ENCODE results near the gene ASB18. TPM values are rescaled to one million over a fixed set of nuclear protein-coding genes. Genes with fewer than 3 reads are reported as not detected.

The ASB18 gene
- polyA plus RNA-seq, 3 donors: not detected

DNA sequence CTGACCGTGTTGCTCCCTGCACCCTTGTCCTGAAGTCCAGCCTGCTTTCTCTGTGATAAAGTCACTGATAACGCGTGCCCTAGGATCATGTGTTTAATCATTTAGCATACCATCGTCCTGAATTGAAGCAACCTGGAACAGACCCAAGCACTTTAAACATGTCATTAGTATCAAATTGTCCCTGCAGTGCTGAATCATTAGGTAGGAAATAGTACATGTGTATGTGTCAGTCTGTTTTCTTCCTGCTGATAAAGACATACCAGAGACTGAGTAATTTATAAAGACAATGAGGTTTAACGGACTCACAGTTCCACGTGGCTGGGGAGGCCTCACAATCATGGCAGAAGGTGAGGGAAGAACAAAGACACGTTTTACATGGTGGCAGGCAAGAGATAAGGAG, 2.8 kb downstream of the ASB18 start:
- 76% methylated on average over 5 of the region's 7 CpGs for WGBS (ENCODE audit: insufficient coverage)
- Histone ChIP-seq H3K36me3 (replicated peaks in 1 of 2; ENCODE audit: control insufficient read depth in 1 of 2, insufficient read depth in 2 of 2, low read length in 2 of 2) (no peaks in the 10 kb centered on the region), H2AFZ (ENCODE audit: insufficient read depth, low read depth, low read length, poor library complexity, severe bottlenecking) (no peak overlapping the region), H3K4me1 (ENCODE audit: control insufficient read depth in 1 of 2, insufficient read depth in 2 of 2, low read length in 2 of 2) (no peaks in the 10 kb centered on the region), H3K79me2 (ENCODE audit: insufficient read depth, low read length) (no peaks in the 10 kb centered on the region), H3K9ac (ENCODE audit: insufficient read depth, low read length, poor library complexity, severe bottlenecking) (no peak overlapping the region), H4K20me1 (ENCODE audit: insufficient read depth, low read length) (no peaks in the 10 kb centered on the region), H3K4me3 (replicated peaks in 1 of 3; ENCODE audit: low read depth in 2 of 3, low read length in 3 of 3) (no peak overlapping the region), H3K4me2 (replicated peaks; ENCODE audit: extremely low read depth, low read length, poor library complexity, severe bottlenecking) (no peak overlapping the region), H3K27me3 (ENCODE audit: control insufficient read depth in 2 of 2, insufficient read depth in 2 of 2, low read length in 2 of 2) (no peaks in the 10 kb centered on the region), H3K9me3 (replicated peaks in 1 of 2; ENCODE audit: control insufficient read depth in 1 of 2, insufficient read depth in 1 of 2, low read length in 2 of 2) (peaks cover 8 to 13% of the 10 kb centered on the region in 2 donors), H3K27ac (ENCODE audit: low read depth in 1 of 2, low read length in 2 of 2) (no peak overlapping the region)
- H3K27ac Mint-ChIP-seq: no peak overlapping the region
- no peaks in the 10 kb centered on the region for H3K36me3 Mint-ChIP-seq
- H3K9me3 Mint-ChIP-seq: peaks cover 5 to 16% (median 10%) of the 10 kb centered on the region in 7 donors
- H3K4me1 Mint-ChIP-seq: no peaks in the 10 kb centered on the region
- TF ChIP-seq, protein P1, sequence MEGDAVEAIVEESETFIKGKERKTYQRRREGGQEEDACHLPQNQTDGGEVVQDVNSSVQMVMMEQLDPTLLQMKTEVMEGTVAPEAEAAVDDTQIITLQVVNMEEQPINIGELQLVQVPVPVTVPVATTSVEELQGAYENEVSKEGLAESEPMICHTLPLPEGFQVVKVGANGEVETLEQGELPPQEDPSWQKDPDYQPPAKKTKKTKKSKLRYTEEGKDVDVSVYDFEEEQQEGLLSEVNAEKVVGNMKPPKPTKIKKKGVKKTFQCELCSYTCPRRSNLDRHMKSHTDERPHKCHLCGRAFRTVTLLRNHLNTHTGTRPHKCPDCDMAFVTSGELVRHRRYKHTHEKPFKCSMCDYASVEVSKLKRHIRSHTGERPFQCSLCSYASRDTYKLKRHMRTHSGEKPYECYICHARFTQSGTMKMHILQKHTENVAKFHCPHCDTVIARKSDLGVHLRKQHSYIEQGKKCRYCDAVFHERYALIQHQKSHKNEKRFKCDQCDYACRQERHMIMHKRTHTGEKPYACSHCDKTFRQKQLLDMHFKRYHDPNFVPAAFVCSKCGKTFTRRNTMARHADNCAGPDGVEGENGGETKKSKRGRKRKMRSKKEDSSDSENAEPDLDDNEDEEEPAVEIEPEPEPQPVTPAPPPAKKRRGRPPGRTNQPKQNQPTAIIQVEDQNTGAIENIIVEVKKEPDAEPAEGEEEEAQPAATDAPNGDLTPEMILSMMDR (IDR thresholded peaks at IDR 0.05): no peak
- no peak for DNase-seq
- intact Hi-C loops (cut with micrococcal nuclease): no loop called here
- no peak overlapping the region for H3K4me3 Mint-ChIP-seq
- H3K27me3 Mint-ChIP-seq (ENCODE audit: low read depth in 3 of 3): peaks cover 1 to 8% (median 3%) of the 10 kb centered on the region in 3 donors

DNA sequence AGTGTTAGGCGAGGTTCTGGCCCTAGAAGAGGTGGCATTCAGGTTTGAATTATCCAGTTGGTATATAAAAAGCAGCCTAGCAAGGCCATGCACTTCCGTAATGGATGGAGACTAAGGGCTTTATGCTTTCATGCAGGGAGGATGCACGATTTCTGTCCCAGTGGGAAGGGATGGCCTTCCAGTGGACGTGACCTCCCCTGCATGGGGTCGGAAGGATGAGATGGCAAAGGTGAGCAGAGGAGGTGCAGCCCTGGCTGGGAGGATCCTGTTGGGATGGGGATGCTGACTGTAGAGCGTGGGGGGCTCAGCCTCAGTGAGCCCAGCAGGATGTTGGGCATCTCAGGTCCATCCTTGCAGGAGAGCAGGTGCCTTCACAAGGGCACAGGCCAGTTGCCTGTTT, 4.8 kb downstream of the ASB18 start:
- Histone ChIP-seq H3K9ac (ENCODE audit: insufficient read depth, low read length, poor library complexity, severe bottlenecking) (no peak overlapping the region), H4K20me1 (ENCODE audit: insufficient read depth, low read length) (no peaks in the 10 kb centered on the region), H3K27me3 (ENCODE audit: control insufficient read depth in 2 of 2, insufficient read depth in 2 of 2, low read length in 2 of 2) (no peaks in the 10 kb centered on the region), H3K4me3 (replicated peaks in 1 of 3; ENCODE audit: low read depth in 2 of 3, low read length in 3 of 3) (no peak overlapping the region), H3K9me3 (replicated peaks in 1 of 2; ENCODE audit: control insufficient read depth in 1 of 2, insufficient read depth in 1 of 2, low read length in 2 of 2) (peaks cover 8 to 13% of the 10 kb centered on the region in 2 donors), H2AFZ (ENCODE audit: insufficient read depth, low read depth, low read length, poor library complexity, severe bottlenecking) (no peak overlapping the region), H3K27ac (ENCODE audit: low read depth in 1 of 2, low read length in 2 of 2) (no peak overlapping the region), H3K36me3 (replicated peaks in 1 of 2; ENCODE audit: control insufficient read depth in 1 of 2, insufficient read depth in 2 of 2, low read length in 2 of 2) (no peaks in the 10 kb centered on the region), H3K4me1 (ENCODE audit: control insufficient read depth in 1 of 2, insufficient read depth in 2 of 2, low read length in 2 of 2) (no peaks in the 10 kb centered on the region), H3K4me2 (replicated peaks; ENCODE audit: extremely low read depth, low read length, poor library complexity, severe bottlenecking) (no peak overlapping the region), H3K79me2 (ENCODE audit: insufficient read depth, low read length) (no peaks in the 10 kb centered on the region)
- Mint-ChIP-seq H3K4me1 (no peaks in the 10 kb centered on the region), H3K9me3 (peaks cover 5 to 16% (median 10%) of the 10 kb centered on the region in 7 donors), H3K27ac (no peak overlapping the region), H3K27me3 (ENCODE audit: low read depth in 3 of 3) (peaks cover 5 to 8% (median 7%) of the 10 kb centered on the region in 3 donors), H3K36me3 (no peaks in the 10 kb centered on the region), H3K4me3 (no peak overlapping the region)
- DNase-seq: no peak
- whole genome bisulfite sequencing (ENCODE audit: insufficient coverage): 82% methylated on average over 5 of the region's 6 CpGs
- TF ChIP-seq, protein P1 (IDR thresholded peaks at IDR 0.05): no peak
- intact Hi-C loops (cut with micrococcal nuclease): no loop called here
